CD14-positive monocyte (primary cell): Measurements from ENCODE around the gene GAS2L2. TPM values are rescaled to one million over a fixed set of nuclear protein-coding genes. Genes with fewer than 3 reads are reported as not detected.

Experiments
- DNase-seq, 3 donors: peaks; one replicate each; pipeline ENCODE4 v3.0.0-alpha.2; 2011 to 2022
- H2AFZ ChIP-seq: 2 replicates; pipeline ENCODE4 v1.6.0; 2012; ENCODE audit warnings: mild to moderate bottlenecking, low read depth, low read length, inconsistent platforms; ENCODE audit not compliant: insufficient read depth, poor library complexity, severe bottlenecking
- H3K27ac ChIP-seq, 2 donors: 1 replicate in 1 of 2; 2 replicates in 1 of 2; pipeline ENCODE4 v1.5.1; 2012 to 2013; ENCODE audit warnings: low read length in 2 of 2, control low read depth in 1 of 2, inconsistent platforms in 1 of 2, low read depth in 1 of 2, mild to moderate bottlenecking in 1 of 2
- H3K27me3 ChIP-seq, 2 donors: one replicate each; pipeline versions ENCODE4 v1.6.0 to v1.6.1; 2011 to 2013; ENCODE audit warnings: low read length in 2 of 2; ENCODE audit not compliant: control insufficient read depth in 2 of 2, insufficient read depth in 2 of 2
- H3K36me3 ChIP-seq, 2 donors: replicated peaks in 1 of 2; 1 replicate in 1 of 2; 2 replicates in 1 of 2; pipeline versions ENCODE4 v1.5.1 to v1.6.1; 2012 to 2013; ENCODE audit warnings: low read length in 2 of 2, control low read depth in 1 of 2, inconsistent platforms in 1 of 2, mild to moderate bottlenecking in 1 of 2; ENCODE audit not compliant: insufficient read depth in 2 of 2, control insufficient read depth in 1 of 2
- H3K4me1 ChIP-seq, 2 donors: 1 replicate in 1 of 2; 2 replicates in 1 of 2; pipeline versions ENCODE4 v1.5.1 to v1.6.1; 2012 to 2013; ENCODE audit warnings: low read length in 2 of 2, control low read depth in 1 of 2, inconsistent platforms in 1 of 2, mild to moderate bottlenecking in 1 of 2, moderate library complexity in 1 of 2; ENCODE audit not compliant: insufficient read depth in 2 of 2, control insufficient read depth in 1 of 2
- H3K4me2 ChIP-seq: replicated peaks from 2 replicates; pipeline ENCODE3; 2012; ENCODE audit warnings: low read length, moderate library complexity, mild to moderate bottlenecking; ENCODE audit not compliant: poor library complexity, severe bottlenecking; ENCODE audit errors: extremely low read depth
- H3K4me3 ChIP-seq, 3 experiments: fragments of 200-600 bp in 1 of 3; sonication (generic) in 1 of 3; replicated peaks in 1 of 3; 1 replicate in 2 of 3; 2 replicates in 1 of 3; pipeline ENCODE4 v1.5.1; 2011 to 2013; ENCODE audit warnings: low read length in 3 of 3, mild to moderate bottlenecking in 3 of 3, control low read depth in 2 of 3, low read depth in 2 of 3, inconsistent platforms in 1 of 3, moderate library complexity in 1 of 3
- H3K79me2 ChIP-seq: 2 replicates; pipeline ENCODE4 v1.6.0; 2012; ENCODE audit warnings: mild to moderate bottlenecking, control low read depth, inconsistent platforms, low read length, moderate library complexity; ENCODE audit not compliant: insufficient read depth
- H3K9ac ChIP-seq: 2 replicates; pipeline ENCODE4 v1.6.0; 2017; ENCODE audit warnings: low read length, mild to moderate bottlenecking; ENCODE audit not compliant: insufficient read depth, poor library complexity, severe bottlenecking
- H3K9me3 ChIP-seq, 2 donors: replicated peaks in 1 of 2; 1 replicate in 1 of 2; 2 replicates in 1 of 2; pipeline versions ENCODE4 v1.5.1 to v1.6.1; 2012 to 2013; ENCODE audit warnings: low read length in 2 of 2, control low read depth in 1 of 2; ENCODE audit not compliant: control insufficient read depth in 1 of 2, insufficient read depth in 1 of 2
- H4K20me1 ChIP-seq: 2 replicates; pipeline ENCODE4 v1.6.0; 2012; ENCODE audit warnings: mild to moderate bottlenecking, low read length, control low read depth, moderate library complexity; ENCODE audit not compliant: insufficient read depth
- H3K27ac Mint-ChIP-seq, 7 donors: one replicate each; pipeline ENCODE4 v1.8.0; 2020; ENCODE audit warnings: mild to moderate bottlenecking in 7 of 7, mixed read lengths in 7 of 7, moderate library complexity in 6 of 7, inconsistent platforms in 2 of 7
- H3K27me3 Mint-ChIP-seq, 3 donors: one replicate each; pipeline ENCODE4 v1.8.0; 2021 to 2022; ENCODE audit warnings: low read depth in 3 of 3, mild to moderate bottlenecking in 3 of 3, mixed read lengths in 3 of 3, moderate library complexity in 3 of 3, inconsistent platforms in 1 of 3
- H3K36me3 Mint-ChIP-seq, 2 donors: one replicate each; pipeline ENCODE4 v1.8.0; 2020; ENCODE audit warnings: mixed read lengths in 2 of 2, inconsistent platforms in 1 of 2, mild to moderate bottlenecking in 1 of 2
- H3K4me1 Mint-ChIP-seq: one replicate; pipeline ENCODE4 v1.8.0; 2020; ENCODE audit warnings: mild to moderate bottlenecking, mixed read lengths
- H3K4me3 Mint-ChIP-seq, 2 donors: one replicate each; pipeline ENCODE4 v1.8.0; 2020; ENCODE audit warnings: mild to moderate bottlenecking in 2 of 2, mixed read lengths in 2 of 2, moderate library complexity in 1 of 2
- H3K9me3 Mint-ChIP-seq, 7 donors: one replicate each; pipeline ENCODE4 v1.8.0; 2020 to 2022; ENCODE audit warnings: mixed read lengths in 7 of 7, mild to moderate bottlenecking in 6 of 7, moderate library complexity in 6 of 7, inconsistent platforms in 2 of 7
- CTCF ChIP-seq: fragments of 200-600 bp; IDR thresholded peaks from one replicate; pipeline ENCODE4 v1.8.0; 2022; ENCODE audit warnings: antibody characterized with exemption, mild to moderate bottlenecking
- WGBS: methylation state at CpG from one replicate; pipeline ENCODE4 v1.1.5; 2013; ENCODE audit warnings: missing lambda C conversion rate; ENCODE audit not compliant: insufficient coverage; 5-methylcytosine and 5-hydroxymethylcytosine counted together
- intact Hi-C, 2 donors: fragments of 100-400 bp; cut with micrococcal nuclease; formaldehyde crosslinking; loops; one replicate each; pipeline versions ENCODE4 v1.15.0 to v1.15.1; 2023
- polyA plus RNA-seq, 3 donors: library from polyadenylated mRNA; depleted of rRNA in 1 of 3; unstranded in 2 of 3; stranded (reverse) in 1 of 3; fragments of 300-500 nt in 2 of 3; fragments of >200 nt in 1 of 3; fragmentation: Illumina TruSeq in 2 of 3; gene quantifications; 1 replicate in 2 of 3; 2 replicates in 1 of 3; pipeline ENCODE4 v1.2.3, GENCODE V29; 2012 to 2021

GAS2L2 gene
- polyA plus RNA-seq, 3 donors: not detected

GRCh38 chr17:35710950-35711349, 42.1 kb downstream of the GAS2L2 start:
- H3K27ac ChIP-seq: no peak overlapping the region
- Mint-ChIP-seq H3K4me1 (no peaks in the 10 kb centered on the region), H3K36me3 (peaks cover 26 to 38% of the 10 kb centered on the region in 2 donors), H3K9me3 (no peaks in the 10 kb centered on the region), H3K4me3 (no peak overlapping the region), H3K27ac (no peak overlapping the region), H3K27me3 (no peaks in the 10 kb centered on the region)
- H3K4me2 ChIP-seq: no peak overlapping the region
- H4K20me1 ChIP-seq: no peaks in the 10 kb centered on the region
- H3K4me3 ChIP-seq: no peak overlapping the region
- intact Hi-C loops: no loop called here
- no peaks in the 10 kb centered on the region for H3K9me3 ChIP-seq
- no peaks in the 10 kb centered on the region for H3K4me1 ChIP-seq
- WGBS: no CpG with 5 or more reads among the region's 2 CpGs
- no peak overlapping the region for H3K9ac ChIP-seq
- H3K27me3 ChIP-seq: no peaks in the 10 kb centered on the region
- H3K79me2 ChIP-seq: no peaks in the 10 kb centered on the region
- no peak overlapping the region for H2AFZ ChIP-seq
- DNase-seq: no peak
- H3K36me3 ChIP-seq: peaks cover 56 to 83% of the 10 kb centered on the region in 2 donors
- no peak for TF ChIP-seq CTCF

- H3K36me3 Mint-ChIP-seq: peaks cover 34 to 48% of the 10 kb centered on the region in 2 donors
- H3K4me2 ChIP-seq: no peak overlapping the region
- peaks cover 45 to 78% of the 10 kb centered on the region in 2 donors for H3K36me3 ChIP-seq
- no peaks in the 10 kb centered on the region for H3K4me1 Mint-ChIP-seq
- H4K20me1 ChIP-seq: no peaks in the 10 kb centered on the region
- H3K27ac Mint-ChIP-seq: no peak overlapping the region
- no peaks in the 10 kb centered on the region for H3K4me1 ChIP-seq
- no peaks in the 10 kb centered on the region for H3K79me2 ChIP-seq
- no peaks in the 10 kb centered on the region for H3K27me3 Mint-ChIP-seq
- WGBS: 83% methylated on average over 1 of the region's 3 CpGs
- no peaks in the 10 kb centered on the region for H3K27me3 ChIP-seq
- H3K9me3 ChIP-seq: no peaks in the 10 kb centered on the region
- no peak overlapping the region for H3K4me3 Mint-ChIP-seq
- no peak overlapping the region for H3K4me3 ChIP-seq
- TF ChIP-seq CTCF: no peak
- H3K9me3 Mint-ChIP-seq: no peaks in the 10 kb centered on the region
- DNase-seq: no peak
- no peak overlapping the region for H2AFZ ChIP-seq
- intact Hi-C loops: no loop called here
- no peak overlapping the region for H3K9ac ChIP-seq
- H3K27ac ChIP-seq: no peak overlapping the region
These were observed 43.2 kb downstream of the GAS2L2 start for GRCh38 chr17:35709874-35710273.
